Cardiac muscle cell (in vitro differentiated cells and primary cell): Measurements from ENCODE around the gene HES5. TPM values are rescaled to one million over a fixed set of nuclear protein-coding genes. Genes with fewer than 3 reads are reported as not detected.

Experiments used
- DNase-seq, 2 donors: peaks; one replicate each; pipeline versions ENCODE4 v3.0.0 to v3.0.0-alpha.2; 2010 to 2017; ENCODE audit warnings: low read depth in 1 of 2, low spot score in 1 of 2
- H3K27ac ChIP-seq: fragments of 200-600 bp; sonication (generic); 2 replicates; pipeline ENCODE4 v1.5.1; 2016
- H3K27me3 ChIP-seq: fragments of 200-600 bp; sonication (generic); 2 replicates; pipeline ENCODE4 v1.6.0; 2016; ENCODE audit warnings: control low read depth
- H3K36me3 ChIP-seq: fragments of 200-600 bp; sonication (generic); 2 replicates; pipeline ENCODE4 v1.5.1; 2016; ENCODE audit warnings: control low read depth
- H3K4me1 ChIP-seq: fragments of 200-600 bp; sonication (generic); 2 replicates; pipeline ENCODE4 v1.8.1; 2017; ENCODE audit warnings: low read depth, mild to moderate bottlenecking, mixed run types
- H3K4me3 ChIP-seq: fragments of 200-600 bp; sonication (generic); 2 replicates; pipeline ENCODE4 v1.5.1; 2016; ENCODE audit warnings: mild to moderate bottlenecking
- H3K9me3 ChIP-seq: fragments of 200-600 bp; sonication (generic); 2 replicates; pipeline ENCODE4 v1.5.1; 2017; ENCODE audit warnings: low read depth, mild to moderate bottlenecking, control low read depth
- CTCF ChIP-seq: IDR thresholded peaks from 2 replicates; pipeline ENCODE4 v1.5.1; 2012; ENCODE audit warnings: low read depth, mild to moderate bottlenecking, low read length
- polyA plus RNA-seq: library from polyadenylated mRNA; unstranded; fragments of >200 nt; fragmentation: Nextera tagmentation; extraction: Ambion mirVana; gene quantifications from 2 replicates; pipeline ENCODE4 v1.2.1, GENCODE V29; 2016
- total RNA-seq: library from RNA; depleted of rRNA; stranded (reverse); fragments of >200 nt; gene quantifications from 2 replicates; pipeline ENCODE4 v1.2.3, GENCODE V29; 2016

Gene HES5
- total and polyA plus RNA-seq, 2 experiments from 2014 or later = not detected

DNA sequence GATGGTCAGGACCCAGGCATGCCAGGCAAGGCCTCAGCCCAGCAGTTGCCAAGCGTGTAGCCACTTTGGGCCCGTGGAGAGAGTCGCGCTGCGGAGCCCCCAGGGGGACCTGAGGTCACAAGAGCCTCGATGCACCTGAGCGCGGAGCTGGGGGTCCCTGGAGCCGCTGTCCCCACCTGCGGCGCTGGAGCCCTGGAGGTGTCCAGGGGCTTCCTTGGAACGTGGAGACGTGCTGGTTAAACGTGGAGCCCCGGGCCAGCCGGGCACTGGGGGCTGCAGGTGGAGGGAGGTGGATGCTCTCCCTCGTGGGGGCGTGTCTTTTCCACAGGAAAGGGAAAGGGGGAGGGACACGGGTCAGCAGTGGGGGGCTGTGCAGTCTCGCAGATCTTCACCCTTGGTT lies 50.9 kb downstream of the HES5 start:
- Histone ChIP-seq H3K9me3 (no peaks in the 10 kb centered on the region), H3K4me3 (no peak overlapping the region), H3K36me3 (no peaks in the 10 kb centered on the region), H3K4me1 (peaks cover 10% of the 10 kb centered on the region), H3K27me3 (no peaks in the 10 kb centered on the region), H3K27ac (no peak overlapping the region)
- no peak for TF ChIP-seq CTCF
- DNase-seq = no peak

Other genes with a start within 250 kb of the HES5 start
- 17.0 and 24.4 TPM in 2 replicates for gene MORN1, start 138.7 kb downstream of the HES5 start, total RNA-seq
- 10.8 and 20.7 TPM in 2 replicates for gene MORN1, start 138.7 kb downstream of the HES5 start, polyA plus RNA-seq
- 46.5 and 57.9 TPM in 2 replicates for gene RER1, start 138.4 kb downstream of the HES5 start, total RNA-seq
- gene RER1, start 138.4 kb downstream of the HES5 start, polyA plus RNA-seq = 100 and 112 TPM in 2 replicates
- 37.5 and 40.4 TPM in 2 replicates for gene PEX10, start 117.7 kb downstream of the HES5 start, total RNA-seq
- gene PEX10, start 117.7 kb downstream of the HES5 start, polyA plus RNA-seq = 34.2 and 38.8 TPM in 2 replicates
- 0.33 and 0.53 TPM in 2 replicates for gene PLCH2, start 54.0 kb downstream of the HES5 start, total RNA-seq
- 0.44 and 1.5 TPM in 2 replicates for gene PLCH2, start 54.0 kb downstream of the HES5 start, polyA plus RNA-seq
- 62.7 and 63.2 TPM in 2 replicates for gene PANK4, start 3.7 kb downstream of the HES5 start, total RNA-seq
- 44.5 and 72.6 TPM in 2 replicates for gene PANK4, start 3.7 kb downstream of the HES5 start, polyA plus RNA-seq
- gene TNFRSF14, start 26.1 kb upstream of the HES5 start, total RNA-seq = 0.14 and 0.24 TPM in 2 replicates
- gene TNFRSF14, start 26.1 kb upstream of the HES5 start, polyA plus RNA-seq = 0.75 TPM in 1 of 2 replicates, not detected in the other
- gene PRXL2B, start 56.5 kb upstream of the HES5 start, total RNA-seq = 53.0 and 55.8 TPM in 2 replicates
- gene PRXL2B, start 56.5 kb upstream of the HES5 start, polyA plus RNA-seq = 59.5 and 59.7 TPM in 2 replicates
- not detected in 2 replicates for gene MMEL1, start 102.8 kb upstream of the HES5 start, total RNA-seq
- not detected in 2 replicates for gene MMEL1, start 102.8 kb upstream of the HES5 start, polyA plus RNA-seq